GM04503 (cell line): Measurements from ENCODE around the gene IGFBP6.
"Not testable (repeated sequence)": the region's sequence is repeated elsewhere in the genome, so short reads cannot be mapped to it uniquely, and the experiment has no call there.

Experiments
- DNase-seq: peaks from one replicate; pipeline ENCODE4 v3.0.0-alpha.2; 2012; ENCODE audit warnings: low read depth

Gene IGFBP6

GRCh38 chr12:53096759-53097158 is 708 bp upstream of the IGFBP6 start:
- no peak for DNase-seq

GRCh38 chr12:53097207-53097563 is 282 bp upstream of the IGFBP6 start:
- DNase-seq, result no peak

GRCh38 chr12:53098354-53098981 is 1.0 kb downstream of the IGFBP6 start:
- DNase-seq, result peak; percentile 55

- peak; percentile 89 for DNase-seq
These were observed 1.8 kb downstream of the IGFBP6 start for GRCh38 chr12:53099071-53099882.

- no peak for DNase-seq
These were observed 3.1 kb downstream of the IGFBP6 start for GRCh38 chr12:53100466-53101151.

- no peak for DNase-seq
These were observed 3.8 kb downstream of the IGFBP6 start for GRCh38 chr12:53101266-53101665.

GRCh38 chr12:53101931-53102781 is 4.7 kb downstream of the IGFBP6 start:
- DNase-seq, result no peak

GRCh38 chr12:53102883-53103807 is 5.7 kb downstream of the IGFBP6 start, which contains the start of gene SOAT2:
Gene SOAT2 (plus strand): TSS chr12:53103486. CDS start chr12:53103578, 92 bp downstream.
- no peak for DNase-seq

- no peak for DNase-seq
These were observed 6.4 kb downstream of the IGFBP6 start for GRCh38 chr12:53103860-53104305.

- DNase-seq, result no peak
These were observed 7.8 kb downstream of the IGFBP6 start for GRCh38 chr12:53105256-53105655.

- DNase-seq, result no peak
These were observed 8.4 kb downstream of the IGFBP6 start for GRCh38 chr12:53105712-53106439.

- DNase-seq, result no peak
These were observed 9.7 kb downstream of the IGFBP6 start for GRCh38 chr12:53107122-53107521.

GRCh38 chr12:53112431-53112830 is 15.0 kb downstream of the IGFBP6 start:
- not testable (repeated sequence) for DNase-seq

GRCh38 chr12:53113136-53113705 is 15.8 kb downstream of the IGFBP6 start:
- DNase-seq, result no peak

GRCh38 chr12:53113951-53114350 is 16.5 kb downstream of the IGFBP6 start:
- DNase-seq, result no peak

GRCh38 chr12:53115112-53115890 is 17.8 kb downstream of the IGFBP6 start:
- DNase-seq, result no peak

- DNase-seq, result no peak
These were observed 18.6 kb downstream of the IGFBP6 start for GRCh38 chr12:53115891-53116648.

- DNase-seq, result no peak
These were observed 21.4 kb downstream of the IGFBP6 start for GRCh38 chr12:53118751-53119300.
